Pulmonary artery endothelial cell (primary cell): Measurements from ENCODE around the gene UNC80. TPM values are rescaled to one million over a fixed set of nuclear protein-coding genes. Genes with fewer than 3 reads are reported as not detected.
"Not testable (repeated sequence)": the region's sequence is repeated elsewhere in the genome, so short reads cannot be mapped to it uniquely, and the experiment has no call there.

ENCODE experiments used
- DNase-seq: peaks from one replicate; pipeline ENCODE4 v3.0.0-alpha.2; 2011; ENCODE audit warnings: low read depth, low spot score
- total RNA-seq: library from RNA; depleted of rRNA; stranded (reverse); fragments of >200 nt; gene quantifications from 2 replicates; pipeline ENCODE4 v1.2.3, GENCODE V29; 2014

Gene UNC80
- total RNA-seq = not detected in 2 replicates

DNA sequence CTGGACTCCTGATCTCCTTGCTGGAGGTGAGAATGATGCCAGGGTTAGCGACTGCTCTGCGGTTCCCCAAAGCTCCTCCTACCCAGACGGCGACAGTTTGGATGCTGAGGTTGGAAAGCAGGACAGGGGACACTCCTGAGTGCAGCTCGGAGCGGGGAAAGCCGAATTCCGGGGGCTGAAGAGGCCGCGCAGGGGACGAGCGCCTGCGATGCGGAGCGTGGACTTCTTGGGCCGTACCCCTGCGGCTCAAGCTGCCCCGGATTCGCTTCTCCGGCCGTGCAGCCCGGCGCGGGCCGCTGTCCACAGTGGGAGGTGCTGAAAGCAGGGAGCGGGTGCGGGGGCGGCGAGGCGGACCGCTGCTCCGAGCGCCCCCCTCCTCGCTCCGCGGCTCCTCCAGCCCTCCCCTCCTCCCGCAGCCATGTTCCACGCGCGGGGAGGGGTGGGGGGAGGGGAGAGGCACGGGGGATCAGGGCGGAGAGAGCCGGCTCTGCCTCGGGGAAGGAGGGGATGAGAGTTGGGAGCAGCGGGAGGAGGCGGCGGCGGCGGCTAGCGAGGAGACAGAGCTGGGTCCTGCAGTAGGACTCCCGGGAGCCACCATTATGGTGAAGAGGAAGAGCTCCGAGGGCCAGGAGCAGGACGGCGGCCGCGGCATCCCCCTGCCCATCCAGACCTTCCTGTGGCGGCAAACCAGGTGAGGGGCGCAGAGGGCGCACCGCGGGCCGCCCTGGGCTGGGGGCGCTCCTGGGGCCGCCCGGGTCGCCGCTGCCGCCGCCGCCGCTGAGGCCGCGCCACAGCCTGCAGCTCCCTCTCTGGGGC is at the start of gene UNC80:
Gene UNC80, plus strand, starts transcription at position 359 of the 816 bp plus-strand sequence. Its CDS starts 241 bp downstream, at position 600.
- no peak for DNase-seq

- DNase-seq = no peak
Measured at GRCh38 chr2:209726311-209726710, 45.3 kb upstream of the UNC80 start.

DNA sequence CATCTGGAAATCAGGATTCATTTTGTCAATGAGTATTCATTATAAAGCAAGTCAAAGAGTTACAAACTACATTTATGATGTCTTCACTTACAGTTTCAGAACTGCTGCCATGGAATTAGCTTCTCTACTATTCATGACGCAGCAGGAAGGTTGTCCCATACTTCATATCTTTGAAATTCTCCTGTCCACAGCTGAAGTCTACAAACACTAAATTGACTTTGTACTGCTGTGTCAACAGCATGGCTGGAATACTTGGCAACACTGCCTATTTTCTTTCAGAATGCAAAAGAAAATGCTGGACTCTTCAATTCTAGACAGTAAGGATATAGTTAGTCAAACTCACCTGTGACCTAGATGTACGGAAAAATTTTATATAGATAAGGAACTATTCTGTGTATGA is 44.6 kb upstream of the UNC80 start:
- DNase-seq = no peak

DNA sequence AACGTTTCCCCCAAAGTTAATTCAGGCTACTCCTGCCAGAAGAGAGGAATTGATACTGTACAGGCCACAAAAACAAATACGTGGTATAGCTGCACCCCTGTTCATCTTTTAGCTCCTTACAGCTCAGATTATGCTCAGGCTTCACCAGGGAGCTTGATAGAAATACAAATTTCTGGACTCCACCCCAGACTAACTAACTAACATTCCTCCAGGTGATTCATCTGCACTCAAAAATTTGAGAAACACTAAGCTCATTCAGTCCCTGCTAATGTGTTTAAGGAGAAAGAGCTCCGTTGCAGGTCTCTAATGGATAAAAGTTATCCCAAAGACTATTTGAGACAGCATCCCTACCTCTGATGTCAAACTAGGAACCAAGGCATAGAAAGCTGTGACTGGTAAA is 36.8 kb upstream of the UNC80 start:
- DNase-seq = no peak

- no peak for DNase-seq
Measured at GRCh38 chr2:209741953-209742352, 29.7 kb upstream of the UNC80 start.

GRCh38 chr2:209753020-209753419 is 18.6 kb upstream of the UNC80 start:
- no peak for DNase-seq

GRCh38 chr2:209757163-209757562 is 14.5 kb upstream of the UNC80 start:
- DNase-seq = no peak

GRCh38 chr2:209761566-209761965 is 10.1 kb upstream of the UNC80 start:
- no peak for DNase-seq

DNA sequence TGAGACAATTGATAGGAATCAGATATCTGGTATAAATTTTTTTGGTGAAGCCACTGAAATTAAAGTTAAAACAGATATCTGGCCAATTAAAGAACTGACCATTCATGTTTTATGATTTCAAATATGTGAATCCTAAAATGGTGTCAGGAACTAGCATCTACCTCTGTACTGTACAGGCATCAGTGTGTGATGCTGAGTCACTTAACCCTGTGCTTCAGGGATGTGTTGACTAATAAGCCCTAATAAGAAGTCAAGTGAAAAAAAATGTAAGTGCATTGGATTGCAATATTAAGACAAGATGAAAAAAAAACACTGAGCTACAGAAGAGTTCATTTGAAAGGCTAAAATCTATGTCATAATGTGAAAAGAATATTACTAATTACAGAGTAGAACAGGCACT is 9.1 kb upstream of the UNC80 start:
- no peak for DNase-seq

- no peak for DNase-seq
Measured at GRCh38 chr2:209763106-209763505, 8.5 kb upstream of the UNC80 start.

- no peak for DNase-seq
Measured at GRCh38 chr2:209766613-209767012, 5.0 kb upstream of the UNC80 start.

DNA sequence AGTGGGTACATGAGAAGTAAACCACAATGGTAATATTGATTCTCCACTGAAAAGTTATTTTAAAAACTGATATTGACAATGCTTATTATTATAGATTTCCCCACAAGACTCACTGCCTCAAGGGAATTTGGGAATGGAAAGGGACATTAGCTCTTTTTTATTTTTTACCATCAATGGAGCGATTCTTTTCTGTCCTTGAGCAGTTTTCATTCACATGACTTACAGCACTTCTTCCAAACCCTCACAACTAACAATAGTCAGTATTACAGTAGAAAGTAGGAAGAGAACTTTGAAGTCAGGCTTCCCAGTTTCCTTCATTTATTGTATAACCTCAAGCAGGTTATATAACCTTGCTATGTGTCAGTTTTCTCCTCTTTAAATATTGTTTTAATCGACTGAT is 4.3 kb upstream of the UNC80 start:
- no peak for DNase-seq

- DNase-seq = no peak
Measured at GRCh38 chr2:209768557-209768956, 3.1 kb upstream of the UNC80 start.

- DNase-seq = no peak
Measured at GRCh38 chr2:209772290-209772685, 656 bp downstream of the UNC80 start.

DNA sequence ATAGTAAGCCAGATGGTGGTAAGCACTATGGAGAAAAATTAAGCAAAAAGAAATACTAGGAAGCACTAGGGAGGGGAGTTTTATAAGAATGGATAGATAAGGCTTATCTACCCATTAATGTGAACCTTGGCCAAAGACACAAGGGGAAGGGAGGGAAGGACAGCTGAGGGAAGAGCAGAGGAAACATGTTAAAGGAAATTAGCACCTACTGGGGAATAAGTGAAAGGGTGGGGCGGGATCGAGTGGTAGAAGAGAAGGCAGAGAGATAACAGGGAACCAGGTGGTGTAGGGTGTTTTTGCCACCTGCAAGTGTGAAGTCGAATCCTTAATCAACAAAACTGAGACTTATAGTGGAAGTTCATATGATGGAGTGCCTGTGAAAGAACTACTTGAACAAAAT is 1.7 kb downstream of the UNC80 start:
- DNase-seq = no peak

GRCh38 chr2:209787416-209787815 is 15.8 kb downstream of the UNC80 start:
- no peak for DNase-seq

GRCh38 chr2:209788925-209789324 is 17.3 kb downstream of the UNC80 start:
- DNase-seq = no peak

GRCh38 chr2:209790066-209790728 is 18.6 kb downstream of the UNC80 start:
- no peak for DNase-seq

- no peak for DNase-seq
Measured at GRCh38 chr2:209791151-209791550, 19.5 kb downstream of the UNC80 start.

- not testable (repeated sequence) for DNase-seq
Measured at GRCh38 chr2:209795425-209795824, 23.8 kb downstream of the UNC80 start.

GRCh38 chr2:209805351-209805750 is 33.7 kb downstream of the UNC80 start:
- DNase-seq = no peak

DNA sequence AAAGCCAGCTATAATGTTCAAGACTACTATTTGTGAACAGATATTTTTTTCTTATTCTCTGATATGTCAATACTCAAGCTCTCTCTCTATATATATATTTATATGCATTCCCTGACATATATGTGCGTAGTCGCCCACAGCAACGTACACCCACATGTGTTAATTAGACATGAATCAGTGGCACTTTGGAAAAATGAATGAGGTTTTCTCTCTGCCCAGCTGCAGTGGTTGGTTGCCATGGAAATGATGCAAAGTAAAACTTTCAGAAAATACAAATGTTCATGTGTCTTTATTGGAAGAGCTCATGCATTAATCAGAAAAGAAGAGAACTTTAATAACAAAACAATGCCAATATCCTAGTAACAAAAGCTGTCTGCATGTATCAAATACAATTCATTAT is 34.7 kb downstream of the UNC80 start:
- DNase-seq = no peak

DNA sequence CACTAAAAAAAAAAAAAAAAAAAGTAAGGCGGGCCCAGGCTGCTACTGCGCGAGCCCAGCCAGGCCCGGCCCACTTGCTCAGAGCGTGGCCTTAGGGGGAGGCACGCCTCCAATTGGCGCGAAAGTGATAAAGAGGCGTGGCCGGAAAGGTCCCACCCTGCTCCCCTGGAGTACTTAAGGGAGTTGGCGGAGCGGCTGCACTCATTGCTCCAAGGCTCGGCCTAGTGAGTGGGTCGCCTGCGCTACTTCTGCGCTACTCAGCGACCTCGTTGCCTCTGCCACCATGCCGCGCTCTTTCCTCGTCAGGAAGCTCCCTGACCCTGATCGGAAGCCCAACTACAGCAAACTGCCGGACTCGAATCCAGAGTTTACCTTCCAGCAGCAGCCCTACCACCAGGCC is 36.9 kb downstream of the UNC80 start:
- DNase-seq = no peak
